H1 (cell line): ENCODE measurements around the gene KRT81. TPM values are rescaled to one million over a fixed set of nuclear protein-coding genes. Genes with fewer than 3 reads are reported as not detected.

Source experiments
- CHD7 ChIP-seq: fragments of 300-600 bp; sonication (generic); IDR thresholded peaks from 2 replicates; pipeline ENCODE4 v1.7.1; 2012; ENCODE audit warnings: low read length, moderate library complexity, mild to moderate bottlenecking, inconsistent platforms; ENCODE audit not compliant: insufficient replicate concordance
- HDAC2 ChIP-seq, 2 experiments: fragments of 300-600 bp in 1 of 2; sonication (generic) in 1 of 2; IDR thresholded peaks; 2 replicates each; pipeline ENCODE4 v1.6.1; 2011 to 2012; ENCODE audit warnings: low read depth in 2 of 2, low read length in 2 of 2, mild to moderate bottlenecking in 2 of 2, moderate library complexity in 2 of 2, borderline replicate concordance in 1 of 2, inconsistent platforms in 1 of 2
- HDAC6 ChIP-seq: IDR thresholded peaks from one replicate; pipeline ENCODE4 v1.7.1; 2012; ENCODE audit warnings: low read depth, mild to moderate bottlenecking, inconsistent platforms, low read length, moderate library complexity
- POLR2A ChIP-seq, 2 experiments: IDR thresholded peaks; 1 replicate in 1 of 2; 2 replicates in 1 of 2; pipeline ENCODE4 v1.6.1; 2011; ENCODE audit warnings: low read depth in 2 of 2, low read length in 2 of 2, mild to moderate bottlenecking in 2 of 2; ENCODE audit errors: control extremely low read depth in 1 of 2
- SIX5 ChIP-seq: IDR thresholded peaks from 2 replicates; pipeline ENCODE4 v1.6.1; 2011; ENCODE audit warnings: mild to moderate bottlenecking, low read depth, low read length
- polyA plus RNA-seq, 7 experiments: library from polyadenylated mRNA; depleted of rRNA in 3 of 7; stranded (reverse) in 5 of 7; unstranded in 2 of 7; fragments of >200 nt in 5 of 7; fragments of 200-250 nt in 2 of 7; gene quantifications; 1 replicate in 5 of 7; 2 replicates in 1 of 7; 4 replicates in 1 of 7; pipeline versions ENCODE4 v1.2.1 to v1.2.3, GENCODE V29; 2011 to 2013; ENCODE audit warnings: missing spikeins in 2 of 7, mixed read lengths in 2 of 7
- total RNA-seq: library from RNA; stranded (reverse); fragmentation: NEBNext Ultra II Directional; extraction: Animal tissue kit (Norgen Biotek cat#: 25700); gene quantifications from 2 replicates; pipeline ENCODE4 v1.2.1, GENCODE V29; 2021
- TF ChIP-seq, protein P1 (sequence below): IDR thresholded peaks from 2 replicates; pipeline ENCODE4 v1.6.1; 2012; ENCODE audit warnings: low read length, inconsistent platforms

Gene KRT81
- total and polyA plus RNA-seq, 2 of the 8 experiments (the other 6 are each of a cell fraction or from before 2014, with no cell fraction given), result not detected

DNA sequence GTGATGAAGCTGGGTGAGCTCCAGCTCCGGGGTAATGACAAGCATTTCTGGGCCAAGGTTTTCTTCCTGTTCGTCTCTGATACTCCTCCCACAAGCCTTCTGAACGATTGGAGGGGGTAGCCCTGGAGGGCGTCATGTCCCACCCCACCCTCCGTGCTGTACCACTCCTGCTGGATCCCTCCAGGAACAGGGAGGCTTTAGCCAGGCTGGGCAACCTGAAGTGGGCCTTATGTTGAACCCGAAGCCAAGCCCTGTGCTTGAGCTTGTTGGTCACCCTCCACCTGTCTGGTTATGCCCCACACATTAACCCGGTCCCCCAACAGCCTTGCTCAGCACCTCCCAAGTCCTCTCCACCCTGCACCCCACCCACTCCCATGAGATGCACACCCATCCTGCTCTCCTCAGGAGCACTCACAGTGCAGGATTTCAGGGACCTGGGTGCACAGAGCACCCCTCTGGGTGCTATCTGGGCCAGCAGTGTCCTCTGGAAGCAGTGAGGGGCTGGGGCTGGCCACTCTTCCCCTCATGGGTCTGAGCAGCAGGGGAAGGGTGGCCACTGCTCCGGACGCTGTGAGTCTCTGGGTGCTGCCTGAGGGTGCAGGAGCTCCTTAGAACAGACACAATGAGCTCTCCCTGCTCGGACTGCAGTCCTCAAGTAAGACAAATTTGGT lies 36.6 kb upstream of the KRT81 start (continued):
- TF ChIP-seq CHD7 (no peak), POLR2A (IDR thresholded peaks at IDR 0.05; ENCODE audit: control extremely low read depth in 1 of 2, low read depth in 2 of 2, low read length in 2 of 2) (no peak), HDAC2 (IDR thresholded peaks at IDR 0.05; ENCODE audit: borderline replicate concordance in 1 of 2, low read depth in 2 of 2, low read length in 2 of 2) (no peak), SIX5 (no peak), HDAC6 (no peak)
- TF ChIP-seq, protein P1, sequence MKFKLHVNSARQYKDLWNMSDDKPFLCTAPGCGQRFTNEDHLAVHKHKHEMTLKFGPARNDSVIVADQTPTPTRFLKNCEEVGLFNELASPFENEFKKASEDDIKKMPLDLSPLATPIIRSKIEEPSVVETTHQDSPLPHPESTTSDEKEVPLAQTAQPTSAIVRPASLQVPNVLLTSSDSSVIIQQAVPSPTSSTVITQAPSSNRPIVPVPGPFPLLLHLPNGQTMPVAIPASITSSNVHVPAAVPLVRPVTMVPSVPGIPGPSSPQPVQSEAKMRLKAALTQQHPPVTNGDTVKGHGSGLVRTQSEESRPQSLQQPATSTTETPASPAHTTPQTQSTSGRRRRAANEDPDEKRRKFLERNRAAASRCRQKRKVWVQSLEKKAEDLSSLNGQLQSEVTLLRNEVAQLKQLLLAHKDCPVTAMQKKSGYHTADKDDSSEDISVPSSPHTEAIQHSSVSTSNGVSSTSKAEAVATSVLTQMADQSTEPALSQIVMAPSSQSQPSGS, result no peak
